HG03039 (cell line): ENCODE measurements around the gene PLD4.

Experiments used
- ATAC-seq: cut with Tn5 transposase; IDR thresholded peaks from one replicate; pipeline ENCODE4 v1.9.1; 2021; ENCODE audit warnings: mild to moderate bottlenecking, moderate library complexity; ENCODE audit not compliant: unreplicated experiment

The PLD4 gene

GRCh38 chr14:104927432-104927816, 2.7 kb downstream of the PLD4 start:
- ATAC-seq: no peak

- ATAC-seq: no peak
Measured at GRCh38 chr14:104927901-104928300, 3.2 kb downstream of the PLD4 start.

GRCh38 chr14:104928391-104929133, 3.9 kb downstream of the PLD4 start:
- ATAC-seq: no peak

- ATAC-seq: no peak
Measured at GRCh38 chr14:104929268-104930230, 4.9 kb downstream of the PLD4 start.

GRCh38 chr14:104930526-104931303, 6.0 kb downstream of the PLD4 start:
- no peak for ATAC-seq

- no peak for ATAC-seq
Measured at GRCh38 chr14:104931304-104931770, 6.7 kb downstream of the PLD4 start.

GRCh38 chr14:104931771-104932675, 7.3 kb downstream of the PLD4 start:
- no peak for ATAC-seq

- no peak for ATAC-seq
Measured at GRCh38 chr14:104932676-104933631, 8.3 kb downstream of the PLD4 start.

- ATAC-seq: no peak
Measured at GRCh38 chr14:104933746-104934733, 9.4 kb downstream of the PLD4 start.

GRCh38 chr14:104935026-104935650, 10.5 kb downstream of the PLD4 start:
- ATAC-seq: no peak

GRCh38 chr14:104935955-104936354, 11.3 kb downstream of the PLD4 start:
- ATAC-seq: no peak

- no peak for ATAC-seq
Measured at GRCh38 chr14:104936361-104937155, 11.9 kb downstream of the PLD4 start.

GRCh38 chr14:104937161-104937560, 12.5 kb downstream of the PLD4 start:
- no peak for ATAC-seq

- no peak for ATAC-seq
Measured at GRCh38 chr14:104937694-104938365, 13.2 kb downstream of the PLD4 start.

GRCh38 chr14:104938436-104938835, 13.8 kb downstream of the PLD4 start:
- ATAC-seq: no peak

- ATAC-seq: no peak
Measured at GRCh38 chr14:104938960-104939359, 14.3 kb downstream of the PLD4 start.
